Measurements from ENCODE around the gene CCNT1. TPM values are rescaled to one million over a fixed set of nuclear protein-coding genes. Genes with fewer than 3 reads are reported as not detected.

Gene CCNT1
- polyA plus RNA-seq, 3 donors: 2.3 to 8.3 (median 4.4) TPM

DNA sequence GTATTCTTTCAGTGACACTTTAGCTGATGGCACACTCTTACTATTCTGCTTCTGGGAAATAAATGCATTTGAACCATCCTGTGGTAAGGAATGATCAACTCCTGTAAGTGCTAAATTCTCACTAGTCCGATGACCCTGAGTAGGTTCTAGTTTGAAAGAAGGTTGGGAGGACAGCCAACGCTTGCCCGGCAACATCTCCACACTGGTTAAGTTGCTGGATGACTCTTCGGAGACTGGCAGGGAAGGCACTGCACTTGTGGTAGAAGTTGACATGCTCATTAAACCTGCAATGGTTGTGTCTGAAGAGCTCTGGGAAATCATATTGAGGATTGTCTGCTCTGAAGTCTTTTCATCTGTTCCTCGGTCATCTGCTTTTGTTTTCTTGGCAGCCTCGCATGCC is 22.5 kb downstream of the CCNT1 start:
- TF ChIP-seq, protein P1, sequence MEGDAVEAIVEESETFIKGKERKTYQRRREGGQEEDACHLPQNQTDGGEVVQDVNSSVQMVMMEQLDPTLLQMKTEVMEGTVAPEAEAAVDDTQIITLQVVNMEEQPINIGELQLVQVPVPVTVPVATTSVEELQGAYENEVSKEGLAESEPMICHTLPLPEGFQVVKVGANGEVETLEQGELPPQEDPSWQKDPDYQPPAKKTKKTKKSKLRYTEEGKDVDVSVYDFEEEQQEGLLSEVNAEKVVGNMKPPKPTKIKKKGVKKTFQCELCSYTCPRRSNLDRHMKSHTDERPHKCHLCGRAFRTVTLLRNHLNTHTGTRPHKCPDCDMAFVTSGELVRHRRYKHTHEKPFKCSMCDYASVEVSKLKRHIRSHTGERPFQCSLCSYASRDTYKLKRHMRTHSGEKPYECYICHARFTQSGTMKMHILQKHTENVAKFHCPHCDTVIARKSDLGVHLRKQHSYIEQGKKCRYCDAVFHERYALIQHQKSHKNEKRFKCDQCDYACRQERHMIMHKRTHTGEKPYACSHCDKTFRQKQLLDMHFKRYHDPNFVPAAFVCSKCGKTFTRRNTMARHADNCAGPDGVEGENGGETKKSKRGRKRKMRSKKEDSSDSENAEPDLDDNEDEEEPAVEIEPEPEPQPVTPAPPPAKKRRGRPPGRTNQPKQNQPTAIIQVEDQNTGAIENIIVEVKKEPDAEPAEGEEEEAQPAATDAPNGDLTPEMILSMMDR (IDR thresholded peaks at IDR 0.05): no peak
- Mint-ChIP-seq H3K4me1 (no peaks in the 10 kb centered on the region), H3K27me3 (ENCODE audit: low read depth in 3 of 3) (no peaks in the 10 kb centered on the region), H3K36me3 (peaks cover 79 to 90% of the 10 kb centered on the region in 2 donors), H3K4me3 (no peak overlapping the region), H3K9me3 (peaks cover 0 to 3% (median 0%) of the 10 kb centered on the region in 7 donors), H3K27ac (peak overlapping the region in 1 of 7 donors; percentile 7)
- H3K4me1 ChIP-seq (ENCODE audit: control insufficient read depth in 1 of 2, insufficient read depth in 2 of 2, low read length in 2 of 2): no peaks in the 10 kb centered on the region
- H3K27me3 ChIP-seq (ENCODE audit: control insufficient read depth in 2 of 2, insufficient read depth in 2 of 2, low read length in 2 of 2): no peaks in the 10 kb centered on the region
- no peak overlapping the region for H3K4me3 ChIP-seq (replicated peaks in 1 of 3; ENCODE audit: low read depth in 2 of 3, low read length in 3 of 3)
- peaks cover 77 to 94% of the 10 kb centered on the region in 2 donors for H3K36me3 ChIP-seq (replicated peaks in 1 of 2; ENCODE audit: control insufficient read depth in 1 of 2, insufficient read depth in 2 of 2, low read length in 2 of 2)
- H4K20me1 ChIP-seq (ENCODE audit: insufficient read depth, low read length): peaks cover 25% of the 10 kb centered on the region
- 100% methylated on average over 2 of the region's 6 CpGs for WGBS (ENCODE audit: insufficient coverage)
- intact Hi-C loops (cut with micrococcal nuclease): no loop called here
- no peak overlapping the region for H3K27ac ChIP-seq (ENCODE audit: low read depth in 1 of 2, low read length in 2 of 2)
- no peak overlapping the region for H3K9ac ChIP-seq (ENCODE audit: insufficient read depth, low read length, poor library complexity, severe bottlenecking)
- no peak for DNase-seq
- no peak overlapping the region for H2AFZ ChIP-seq (ENCODE audit: insufficient read depth, low read depth, low read length, poor library complexity, severe bottlenecking)
- H3K9me3 ChIP-seq (replicated peaks in 1 of 2; ENCODE audit: control insufficient read depth in 1 of 2, insufficient read depth in 1 of 2, low read length in 2 of 2): no peaks in the 10 kb centered on the region
- no peak overlapping the region for H3K4me2 ChIP-seq (replicated peaks; ENCODE audit: extremely low read depth, low read length, poor library complexity, severe bottlenecking)
- peaks cover 21% of the 10 kb centered on the region for H3K79me2 ChIP-seq (ENCODE audit: insufficient read depth, low read length)

DNA sequence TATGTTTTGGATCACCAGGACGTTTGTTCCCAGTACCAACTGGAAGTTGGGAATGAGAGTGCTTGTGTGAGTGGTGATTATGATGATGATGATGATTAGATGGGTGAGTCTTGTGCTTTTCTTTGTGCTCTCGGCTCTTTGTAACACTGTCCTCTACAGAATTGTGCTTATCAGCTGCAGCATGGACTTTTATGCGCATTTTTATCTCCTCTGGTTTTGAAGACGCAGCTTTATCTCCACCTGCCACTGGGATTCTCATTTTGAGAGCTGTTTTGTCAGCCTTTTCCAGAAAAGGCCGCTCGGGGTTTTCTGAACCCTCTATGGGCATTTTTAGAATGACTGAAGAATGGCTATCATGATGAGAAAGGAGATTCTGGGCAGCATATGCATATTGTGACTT is 22.9 kb downstream of the CCNT1 start:
- no peak overlapping the region for H3K27ac ChIP-seq (ENCODE audit: low read depth in 1 of 2, low read length in 2 of 2)
- Mint-ChIP-seq H3K36me3 (peaks cover 81 to 90% of the 10 kb centered on the region in 2 donors), H3K4me3 (no peak overlapping the region), H3K27me3 (ENCODE audit: low read depth in 3 of 3) (no peaks in the 10 kb centered on the region), H3K27ac (no peak overlapping the region), H3K4me1 (no peaks in the 10 kb centered on the region), H3K9me3 (peaks cover 0 to 3% (median 0%) of the 10 kb centered on the region in 7 donors)
- intact Hi-C loops (cut with micrococcal nuclease): no loop called here
- TF ChIP-seq, protein P1 (IDR thresholded peaks at IDR 0.05): no peak
- peaks cover 76 to 94% of the 10 kb centered on the region in 2 donors for H3K36me3 ChIP-seq (replicated peaks in 1 of 2; ENCODE audit: control insufficient read depth in 1 of 2, insufficient read depth in 2 of 2, low read length in 2 of 2)
- WGBS (ENCODE audit: insufficient coverage): 93% methylated on average over 3 of the region's 6 CpGs
- H3K4me1 ChIP-seq (ENCODE audit: control insufficient read depth in 1 of 2, insufficient read depth in 2 of 2, low read length in 2 of 2): no peaks in the 10 kb centered on the region
- peaks cover 29% of the 10 kb centered on the region for H4K20me1 ChIP-seq (ENCODE audit: insufficient read depth, low read length)
- no peaks in the 10 kb centered on the region for H3K27me3 ChIP-seq (ENCODE audit: control insufficient read depth in 2 of 2, insufficient read depth in 2 of 2, low read length in 2 of 2)
- no peak overlapping the region for H3K4me3 ChIP-seq (replicated peaks in 1 of 3; ENCODE audit: low read depth in 2 of 3, low read length in 3 of 3)
- H3K9ac ChIP-seq (ENCODE audit: insufficient read depth, low read length, poor library complexity, severe bottlenecking): no peak overlapping the region
- no peaks in the 10 kb centered on the region for H3K9me3 ChIP-seq (replicated peaks in 1 of 2; ENCODE audit: control insufficient read depth in 1 of 2, insufficient read depth in 1 of 2, low read length in 2 of 2)
- no peak overlapping the region for H2AFZ ChIP-seq (ENCODE audit: insufficient read depth, low read depth, low read length, poor library complexity, severe bottlenecking)
- no peak overlapping the region for H3K4me2 ChIP-seq (replicated peaks; ENCODE audit: extremely low read depth, low read length, poor library complexity, severe bottlenecking)
- DNase-seq: no peak
- peaks cover 20% of the 10 kb centered on the region for H3K79me2 ChIP-seq (ENCODE audit: insufficient read depth, low read length)

All from CD14-positive monocyte (primary cell).